Measurements from ENCODE around the gene HOXD10.

DNA sequence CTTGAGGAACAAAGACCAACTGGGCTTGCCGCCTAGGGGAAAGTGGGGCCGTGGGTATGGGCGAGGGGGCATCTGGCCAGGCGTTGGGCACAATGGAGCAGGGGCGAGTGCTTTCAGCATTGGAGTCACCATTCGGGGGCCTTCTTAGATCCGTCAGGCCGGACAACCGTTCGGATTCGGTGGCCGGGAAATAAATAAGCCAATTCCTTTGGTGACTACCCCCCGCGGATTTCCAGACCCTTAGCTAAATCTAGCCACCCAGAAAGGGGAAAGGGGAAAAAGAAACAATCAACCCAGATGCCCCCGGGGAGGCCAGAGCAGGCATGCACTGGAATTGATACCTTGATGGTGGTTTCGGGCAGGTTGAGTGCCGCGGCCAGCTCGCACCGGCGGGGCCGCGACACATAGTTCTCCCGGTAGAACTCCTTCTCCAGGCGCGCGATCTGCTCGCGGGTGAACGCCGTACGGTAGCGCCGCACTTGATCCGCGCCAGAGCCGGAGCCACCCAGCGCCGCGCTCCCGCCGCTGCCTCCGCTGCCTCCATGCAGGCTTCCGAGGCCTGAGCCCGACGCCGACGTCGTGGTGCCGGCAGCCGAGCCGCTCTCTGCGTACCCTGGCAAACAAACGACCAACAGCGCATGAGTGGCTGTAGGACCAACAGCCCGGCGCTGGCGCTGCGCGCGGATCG, 34.6 kb upstream of the HOXD10 start:
- TF ChIP-seq, protein P1, sequence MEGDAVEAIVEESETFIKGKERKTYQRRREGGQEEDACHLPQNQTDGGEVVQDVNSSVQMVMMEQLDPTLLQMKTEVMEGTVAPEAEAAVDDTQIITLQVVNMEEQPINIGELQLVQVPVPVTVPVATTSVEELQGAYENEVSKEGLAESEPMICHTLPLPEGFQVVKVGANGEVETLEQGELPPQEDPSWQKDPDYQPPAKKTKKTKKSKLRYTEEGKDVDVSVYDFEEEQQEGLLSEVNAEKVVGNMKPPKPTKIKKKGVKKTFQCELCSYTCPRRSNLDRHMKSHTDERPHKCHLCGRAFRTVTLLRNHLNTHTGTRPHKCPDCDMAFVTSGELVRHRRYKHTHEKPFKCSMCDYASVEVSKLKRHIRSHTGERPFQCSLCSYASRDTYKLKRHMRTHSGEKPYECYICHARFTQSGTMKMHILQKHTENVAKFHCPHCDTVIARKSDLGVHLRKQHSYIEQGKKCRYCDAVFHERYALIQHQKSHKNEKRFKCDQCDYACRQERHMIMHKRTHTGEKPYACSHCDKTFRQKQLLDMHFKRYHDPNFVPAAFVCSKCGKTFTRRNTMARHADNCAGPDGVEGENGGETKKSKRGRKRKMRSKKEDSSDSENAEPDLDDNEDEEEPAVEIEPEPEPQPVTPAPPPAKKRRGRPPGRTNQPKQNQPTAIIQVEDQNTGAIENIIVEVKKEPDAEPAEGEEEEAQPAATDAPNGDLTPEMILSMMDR (IDR thresholded peaks at IDR 0.05; ENCODE audit: low read depth, low read length), result no peak
- no peak for TF ChIP-seq EZH2phosphoT487 (IDR thresholded peaks at IDR 0.05; ENCODE audit: low read depth)

Measured in OCI-LY3 (cell line).